DND-41 (cell line): Measurements from ENCODE around the gene SLC51A.

ENCODE experiments used
- CTCF ChIP-seq: IDR thresholded peaks from 2 replicates; pipeline ENCODE4 v1.5.1; 2012; ENCODE audit warnings: borderline replicate concordance, low read length, moderate library complexity, mild to moderate bottlenecking; ENCODE audit not compliant: poor library complexity, severe bottlenecking; ENCODE audit errors: extremely low read depth
- EZH2 ChIP-seq: IDR thresholded peaks from 3 replicates; pipeline ENCODE4 v1.6.1; 2012; ENCODE audit warnings: borderline replicate concordance, low read depth, mild to moderate bottlenecking, moderate library complexity, low read length, inconsistent platforms; ENCODE audit not compliant: severe bottlenecking

- no peak for TF ChIP-seq CTCF
- no peak for TF ChIP-seq EZH2
Measured at GRCh38 chr3:196186651-196187573, 29.4 kb upstream of the SLC51A start.
